ENCODE results near the gene EXOG.

GRCh38 chr3:38519000-38519399 lies 22.9 kb downstream of the EXOG start:
- TF ChIP-seq POLR2A (IDR thresholded peaks at IDR 0.05) (no peak), CTCF (IDR thresholded peaks at IDR 0.05) (no peak)
